WTC11 (cell line): ENCODE data around the gene NALF2. TPM values are rescaled to one million over a fixed set of nuclear protein-coding genes. Genes with fewer than 3 reads are reported as not detected.

Experiments used
- ATAC-seq: fragments of 200-7000 bp; cut with Tn5 transposase; 2 replicates; pipeline ENCODE4 v1.10.0; 2021; ENCODE audit warnings: mild to moderate bottlenecking, moderate library complexity
- CTCF ChIA-PET: fragments of 300-600 bp; sonication (Branson Sonifier 250); formaldehyde crosslinking; loops from one replicate; lab custom pipeline; 2021; ENCODE audit warnings: antibody characterized with exemption; lab: Charles Lee
- POLR2A ChIA-PET: fragments of 350-600 bp; sonication (Branson Sonifier 250); formaldehyde crosslinking; loops from one replicate; lab custom pipeline; 2021; ENCODE audit warnings: antibody characterized with exemption; lab: Charles Lee
- DNase-seq: peaks from one replicate; pipeline ENCODE4 v3.0.0; 2021; ENCODE audit warnings: low spot score
- H3K27ac Mint-ChIP-seq: 2 replicates; pipeline ENCODE4 v1.8.0; 2021; ENCODE audit warnings: mixed read lengths
- H3K27me3 Mint-ChIP-seq: 2 replicates; pipeline ENCODE4 v1.8.0; 2021; ENCODE audit warnings: low read depth, mild to moderate bottlenecking, moderate library complexity, mixed read lengths
- H3K36me3 Mint-ChIP-seq: 2 replicates; pipeline ENCODE4 v1.8.0; 2021; ENCODE audit warnings: mixed read lengths
- H3K4me1 Mint-ChIP-seq: 2 replicates; pipeline ENCODE4 v1.8.0; 2022; ENCODE audit warnings: mixed read lengths
- H3K4me3 Mint-ChIP-seq: 2 replicates; pipeline ENCODE4 v1.8.0; 2021; ENCODE audit warnings: mild to moderate bottlenecking, moderate library complexity, mixed read lengths
- H3K9me3 Mint-ChIP-seq: 2 replicates; pipeline ENCODE4 v1.8.0; 2021; ENCODE audit warnings: mixed read lengths
- ATF1 ChIP-seq: sonication (generic); formaldehyde crosslinking; IDR thresholded peaks from 2 replicates; pipeline ENCODE4 v1.8.1; 2023; ENCODE audit warnings: mild to moderate bottlenecking, moderate library complexity, missing genetic modification reagents
- ELF4 ChIP-seq: sonication (generic); formaldehyde crosslinking; IDR thresholded peaks from 2 replicates; pipeline ENCODE4 v1.8.1; 2022; ENCODE audit warnings: low read depth, mild to moderate bottlenecking, moderate library complexity, missing genetic modification reagents
- EMX1 ChIP-seq: fragments of 250-450 bp; sonication (Bioruptor Pico); IDR thresholded peaks from 2 replicates; pipeline ENCODE4 v1.8.0; 2021; ENCODE audit warnings: mild to moderate bottlenecking
- ETV6 ChIP-seq: sonication (generic); formaldehyde crosslinking; IDR thresholded peaks from 2 replicates; pipeline ENCODE4 v1.8.1; 2022; ENCODE audit warnings: mild to moderate bottlenecking, missing genetic modification reagents
- FOXK1 ChIP-seq: sonication (generic); formaldehyde crosslinking; IDR thresholded peaks from 2 replicates; pipeline ENCODE4 v1.8.0; 2022; ENCODE audit warnings: mild to moderate bottlenecking, moderate library complexity, missing genetic modification reagents
- KAT7 ChIP-seq: sonication (generic); formaldehyde crosslinking; IDR thresholded peaks from 2 replicates; pipeline ENCODE4 v1.8.1; 2023; ENCODE audit warnings: missing genetic modification reagents, mild to moderate bottlenecking, borderline replicate concordance
- MYBL2 ChIP-seq: sonication (generic); formaldehyde crosslinking; IDR thresholded peaks from 2 replicates; pipeline ENCODE4 v1.8.1; 2023; ENCODE audit warnings: mild to moderate bottlenecking, moderate library complexity, missing genetic modification reagents
- NFATC4 ChIP-seq: fragments of 250-450 bp; sonication (Bioruptor Pico); IDR thresholded peaks from 2 replicates; pipeline ENCODE4 v1.9.0; 2021; ENCODE audit warnings: mild to moderate bottlenecking
- SMAD4 ChIP-seq: sonication (generic); formaldehyde crosslinking; IDR thresholded peaks from 2 replicates; pipeline ENCODE4 v1.8.0; 2022; ENCODE audit warnings: mild to moderate bottlenecking, missing genetic modification reagents
- TCF7 ChIP-seq: sonication (generic); formaldehyde crosslinking; IDR thresholded peaks from 2 replicates; pipeline ENCODE4 v1.8.0; 2022; ENCODE audit warnings: mild to moderate bottlenecking, low read depth, missing genetic modification reagents, moderate library complexity
- ZBTB21 ChIP-seq: sonication (generic); formaldehyde crosslinking; IDR thresholded peaks from 2 replicates; pipeline ENCODE4 v1.8.1; 2023; ENCODE audit warnings: mild to moderate bottlenecking, missing genetic modification reagents, borderline replicate concordance
- ZNF423 ChIP-seq: fragments of 250-450 bp; sonication (Bioruptor Pico); IDR thresholded peaks from 2 replicates; pipeline ENCODE4 v2.1.2; 2022; ENCODE audit warnings: mild to moderate bottlenecking, moderate library complexity
- total RNA-seq: library from RNA; stranded (reverse); gene quantifications from 3 replicates; pipeline ENCODE4 v1.2.3, GENCODE V29; 2021
- TF ChIP-seq, protein P1 (sequence below): sonication (generic); formaldehyde crosslinking; IDR thresholded peaks from 2 replicates; pipeline ENCODE4 v1.8.0; 2022; ENCODE audit warnings: mild to moderate bottlenecking, missing genetic modification reagents
- TF ChIP-seq, protein P2 (sequence below): sonication (generic); formaldehyde crosslinking; IDR thresholded peaks from 2 replicates; pipeline ENCODE4 v1.8.1; 2023; ENCODE audit warnings: mild to moderate bottlenecking, missing genetic modification reagents, moderate library complexity
- TF ChIP-seq, protein P3 (sequence below): fragments of 250-450 bp; sonication (Bioruptor Pico); IDR thresholded peaks from 2 replicates; pipeline ENCODE4 v2.1.2; 2022; ENCODE audit warnings: mild to moderate bottlenecking, moderate library complexity
- TF ChIP-seq, protein P4 (sequence below): sonication (generic); formaldehyde crosslinking; IDR thresholded peaks from 2 replicates; pipeline ENCODE4 v1.8.0; 2022; ENCODE audit warnings: mild to moderate bottlenecking, missing genetic modification reagents
- TF ChIP-seq, protein P5 (sequence below): sonication (generic); formaldehyde crosslinking; conservative IDR thresholded peaks from 2 replicates; pipeline ENCODE4 v1.8.1; 2022; ENCODE audit warnings: mild to moderate bottlenecking, missing genetic modification reagents
- TF ChIP-seq, protein P6 (sequence below): sonication (generic); formaldehyde crosslinking; IDR thresholded peaks from 2 replicates; pipeline ENCODE4 v1.8.1; 2022; ENCODE audit warnings: low read depth, mild to moderate bottlenecking, moderate library complexity, missing genetic modification reagents, borderline replicate concordance
- TF ChIP-seq, protein P7 (sequence below): sonication (generic); formaldehyde crosslinking; IDR thresholded peaks from 2 replicates; pipeline ENCODE4 v1.8.0; 2023; ENCODE audit warnings: mild to moderate bottlenecking, missing genetic modification reagents

NALF2 gene
- total RNA-seq, 1 experiment from 2014 or later = 14.0 TPM

DNA sequence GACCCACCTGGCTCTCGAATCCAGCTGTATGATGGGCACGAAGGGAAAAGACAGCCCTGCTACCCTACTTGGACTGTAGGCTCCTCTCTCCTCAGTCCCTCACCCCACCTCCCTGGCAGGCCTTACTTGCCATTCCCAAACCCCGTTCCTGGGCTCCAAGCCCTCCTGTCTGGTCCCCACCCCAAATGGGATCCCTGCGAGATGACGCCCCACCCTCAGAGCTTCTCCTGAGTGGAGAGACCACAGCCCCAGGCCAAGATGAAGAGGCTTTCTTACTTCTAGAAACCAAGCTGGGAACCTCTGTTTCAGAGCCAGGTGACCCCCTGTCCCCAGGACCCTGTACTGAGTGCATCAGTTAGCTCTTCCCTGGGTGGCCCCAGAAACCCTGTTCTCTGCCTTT lies 4.5 kb downstream of the NALF2 start:
- no peak for ATAC-seq
- Mint-ChIP-seq H3K36me3 (peaks cover 2% of the 10 kb centered on the region), H3K27ac (no peak overlapping the region), H3K4me3 (no peak overlapping the region), H3K9me3 (no peaks in the 10 kb centered on the region), H3K27me3 (peaks cover 8% of the 10 kb centered on the region), H3K4me1 (peaks cover 20% of the 10 kb centered on the region)
- no peak for TF ChIP-seq ATF1
- no peak for TF ChIP-seq ETV6 (CRISPR knock-in tag)
- no peak for TF ChIP-seq TCF7 (CRISPR knock-in tag)
- TF ChIP-seq NFATC4 (CRISPR knock-in tag) = no peak
- DNase-seq = no peak
- ChIA-PET CTCF (no interaction called here), POLR2A (no interaction called here)

DNA sequence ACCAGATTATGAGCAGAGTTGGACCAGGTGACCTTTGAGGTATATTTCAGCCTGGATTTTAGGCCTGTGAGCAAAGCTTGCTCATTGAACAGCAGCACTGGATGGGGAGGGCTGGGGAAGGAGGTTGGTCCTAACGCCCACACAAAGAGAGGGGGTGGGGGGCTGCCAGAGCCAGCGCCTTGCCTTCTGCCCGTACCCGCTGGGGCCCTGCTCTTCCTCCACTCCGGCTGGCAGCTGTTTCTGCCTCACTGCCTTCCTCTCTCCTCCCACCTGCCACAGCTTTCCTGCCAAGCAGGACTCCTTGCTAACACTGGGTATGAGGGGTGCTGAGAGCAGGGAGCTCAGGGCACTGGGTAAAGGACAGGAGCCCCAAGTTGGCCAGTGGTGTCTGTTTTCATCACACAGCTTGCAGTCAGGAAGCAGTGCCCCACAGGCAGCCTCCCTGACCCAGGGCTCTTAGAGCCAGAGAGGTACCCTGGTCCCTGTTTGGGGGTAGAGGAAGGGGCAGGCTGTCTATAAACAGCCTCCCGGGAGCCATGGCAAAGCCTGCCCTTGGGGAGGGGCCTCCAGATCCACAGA lies 6.1 kb downstream of the NALF2 start:
- CTCF ChIA-PET = no interaction called here
- POLR2A ChIA-PET = no interaction called here
- Mint-ChIP-seq H3K9me3 (no peaks in the 10 kb centered on the region), H3K27me3 (peaks cover 8% of the 10 kb centered on the region), H3K36me3 (peaks cover 2% of the 10 kb centered on the region), H3K4me3 (no peak overlapping the region), H3K27ac (no peak overlapping the region), H3K4me1 (peaks cover 20% of the 10 kb centered on the region)
- DNase-seq (no peak), ATAC-seq (no peak)
- TF ChIP-seq, protein P1, sequence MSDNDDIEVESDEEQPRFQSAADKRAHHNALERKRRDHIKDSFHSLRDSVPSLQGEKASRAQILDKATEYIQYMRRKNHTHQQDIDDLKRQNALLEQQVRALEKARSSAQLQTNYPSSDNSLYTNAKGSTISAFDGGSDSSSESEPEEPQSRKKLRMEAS (CRISPR knock-in tag) = no peak
- TF ChIP-seq EMX1 (CRISPR knock-in tag) = no peak
- TF ChIP-seq, protein P2, sequence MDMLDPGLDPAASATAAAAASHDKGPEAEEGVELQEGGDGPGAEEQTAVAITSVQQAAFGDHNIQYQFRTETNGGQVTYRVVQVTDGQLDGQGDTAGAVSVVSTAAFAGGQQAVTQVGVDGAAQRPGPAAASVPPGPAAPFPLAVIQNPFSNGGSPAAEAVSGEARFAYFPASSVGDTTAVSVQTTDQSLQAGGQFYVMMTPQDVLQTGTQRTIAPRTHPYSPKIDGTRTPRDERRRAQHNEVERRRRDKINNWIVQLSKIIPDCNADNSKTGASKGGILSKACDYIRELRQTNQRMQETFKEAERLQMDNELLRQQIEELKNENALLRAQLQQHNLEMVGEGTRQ (CRISPR knock-in tag) = no peak
- TF ChIP-seq, protein P3, sequence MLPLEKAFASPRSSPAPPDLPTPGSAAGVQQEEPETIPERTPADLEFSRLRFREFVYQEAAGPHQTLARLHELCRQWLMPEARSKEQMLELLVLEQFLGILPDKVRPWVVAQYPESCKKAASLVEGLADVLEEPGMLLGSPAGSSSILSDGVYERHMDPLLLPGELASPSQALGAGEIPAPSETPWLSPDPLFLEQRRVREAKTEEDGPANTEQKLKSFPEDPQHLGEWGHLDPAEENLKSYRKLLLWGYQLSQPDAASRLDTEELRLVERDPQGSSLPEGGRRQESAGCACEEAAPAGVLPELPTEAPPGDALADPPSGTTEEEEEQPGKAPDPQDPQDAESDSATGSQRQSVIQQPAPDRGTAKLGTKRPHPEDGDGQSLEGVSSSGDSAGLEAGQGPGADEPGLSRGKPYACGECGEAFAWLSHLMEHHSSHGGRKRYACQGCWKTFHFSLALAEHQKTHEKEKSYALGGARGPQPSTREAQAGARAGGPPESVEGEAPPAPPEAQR (CRISPR knock-in tag) = no peak

DNA sequence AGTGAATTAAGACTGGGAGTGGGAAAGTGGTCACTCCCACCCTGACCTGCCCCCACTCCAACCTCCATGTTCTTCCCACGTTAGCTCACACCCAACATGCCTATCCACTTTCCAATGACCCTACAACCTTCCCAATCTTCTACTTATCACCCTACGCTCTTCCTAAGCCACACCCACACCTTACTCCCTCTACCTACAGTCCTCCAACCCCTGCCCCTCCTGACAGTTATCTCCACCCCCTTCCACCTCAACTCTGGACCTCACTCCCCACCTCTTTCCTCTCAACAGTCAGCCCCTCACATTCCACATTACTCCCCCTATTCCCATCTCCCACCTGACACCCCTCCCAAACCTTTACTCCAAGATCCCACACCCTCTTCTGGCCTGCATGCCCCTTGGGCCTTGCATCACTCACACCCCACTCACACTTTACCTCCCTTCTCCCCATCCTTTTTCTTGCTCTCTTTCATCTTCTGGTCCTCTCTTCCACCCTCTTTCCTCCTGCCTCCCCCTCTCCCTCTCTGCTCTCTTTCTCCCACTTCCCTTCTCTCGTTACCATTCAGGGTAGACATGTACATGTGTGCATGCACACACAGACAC lies 6.9 kb downstream of the NALF2 start:
- ATAC-seq (no peak), DNase-seq (no peak)
- TF ChIP-seq, protein P4, sequence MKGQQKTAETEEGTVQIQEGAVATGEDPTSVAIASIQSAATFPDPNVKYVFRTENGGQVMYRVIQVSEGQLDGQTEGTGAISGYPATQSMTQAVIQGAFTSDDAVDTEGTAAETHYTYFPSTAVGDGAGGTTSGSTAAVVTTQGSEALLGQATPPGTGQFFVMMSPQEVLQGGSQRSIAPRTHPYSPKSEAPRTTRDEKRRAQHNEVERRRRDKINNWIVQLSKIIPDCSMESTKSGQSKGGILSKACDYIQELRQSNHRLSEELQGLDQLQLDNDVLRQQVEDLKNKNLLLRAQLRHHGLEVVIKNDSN (CRISPR knock-in tag) = no peak
- TF ChIP-seq, protein P5, sequence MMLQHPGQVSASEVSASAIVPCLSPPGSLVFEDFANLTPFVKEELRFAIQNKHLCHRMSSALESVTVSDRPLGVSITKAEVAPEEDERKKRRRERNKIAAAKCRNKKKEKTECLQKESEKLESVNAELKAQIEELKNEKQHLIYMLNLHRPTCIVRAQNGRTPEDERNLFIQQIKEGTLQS (CRISPR knock-in tag) = no peak
- TF ChIP-seq ZNF423 (CRISPR knock-in tag) = no peak
- Mint-ChIP-seq H3K27me3 (peaks cover 4% of the 10 kb centered on the region; the same call in 1 of the 2 replicates), H3K36me3 (peaks cover 2% of the 10 kb centered on the region), H3K9me3 (no peaks in the 10 kb centered on the region), H3K4me3 (no peak overlapping the region), H3K4me1 (peaks cover 20% of the 10 kb centered on the region), H3K27ac (no peak overlapping the region)
- ChIA-PET POLR2A (no interaction called here), CTCF (no interaction called here)

DNA sequence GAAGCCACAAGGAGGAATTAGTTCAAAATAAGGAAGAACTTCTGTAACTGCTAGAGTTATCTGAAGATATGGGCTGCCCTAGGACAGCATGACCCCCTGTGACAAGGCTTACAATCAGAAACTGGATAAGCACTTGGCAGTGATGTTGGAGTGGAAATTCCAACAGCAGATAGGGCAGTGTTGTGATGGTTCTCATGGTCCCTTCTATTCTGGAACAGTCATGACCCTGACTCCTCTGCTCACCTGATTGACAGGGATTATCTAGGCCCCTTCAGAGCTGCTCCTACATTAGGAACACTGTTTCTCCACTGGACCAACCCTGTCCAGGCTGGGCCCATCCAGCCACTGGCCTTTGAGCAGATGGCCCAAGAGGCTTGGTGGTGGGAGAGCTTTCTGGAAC lies 17.9 kb downstream of the NALF2 start:
- Mint-ChIP-seq H3K27me3 (no peaks in the 10 kb centered on the region), H3K36me3 (no peaks in the 10 kb centered on the region), H3K4me1 (peaks cover 8% of the 10 kb centered on the region)
- ChIA-PET POLR2A (no interaction called here), CTCF (no interaction called here)
- DNase-seq = no peak
- TF ChIP-seq, protein P6, sequence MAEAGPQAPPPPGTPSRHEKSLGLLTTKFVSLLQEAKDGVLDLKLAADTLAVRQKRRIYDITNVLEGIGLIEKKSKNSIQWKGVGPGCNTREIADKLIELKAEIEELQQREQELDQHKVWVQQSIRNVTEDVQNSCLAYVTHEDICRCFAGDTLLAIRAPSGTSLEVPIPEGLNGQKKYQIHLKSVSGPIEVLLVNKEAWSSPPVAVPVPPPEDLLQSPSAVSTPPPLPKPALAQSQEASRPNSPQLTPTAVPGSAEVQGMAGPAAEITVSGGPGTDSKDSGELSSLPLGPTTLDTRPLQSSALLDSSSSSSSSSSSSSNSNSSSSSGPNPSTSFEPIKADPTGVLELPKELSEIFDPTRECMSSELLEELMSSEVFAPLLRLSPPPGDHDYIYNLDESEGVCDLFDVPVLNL (CRISPR knock-in tag) = no peak
- TF ChIP-seq ZNF423 (CRISPR knock-in tag) = no peak
- no peak for TF ChIP-seq MYBL2 (CRISPR knock-in tag)
- TF ChIP-seq, protein P7, sequence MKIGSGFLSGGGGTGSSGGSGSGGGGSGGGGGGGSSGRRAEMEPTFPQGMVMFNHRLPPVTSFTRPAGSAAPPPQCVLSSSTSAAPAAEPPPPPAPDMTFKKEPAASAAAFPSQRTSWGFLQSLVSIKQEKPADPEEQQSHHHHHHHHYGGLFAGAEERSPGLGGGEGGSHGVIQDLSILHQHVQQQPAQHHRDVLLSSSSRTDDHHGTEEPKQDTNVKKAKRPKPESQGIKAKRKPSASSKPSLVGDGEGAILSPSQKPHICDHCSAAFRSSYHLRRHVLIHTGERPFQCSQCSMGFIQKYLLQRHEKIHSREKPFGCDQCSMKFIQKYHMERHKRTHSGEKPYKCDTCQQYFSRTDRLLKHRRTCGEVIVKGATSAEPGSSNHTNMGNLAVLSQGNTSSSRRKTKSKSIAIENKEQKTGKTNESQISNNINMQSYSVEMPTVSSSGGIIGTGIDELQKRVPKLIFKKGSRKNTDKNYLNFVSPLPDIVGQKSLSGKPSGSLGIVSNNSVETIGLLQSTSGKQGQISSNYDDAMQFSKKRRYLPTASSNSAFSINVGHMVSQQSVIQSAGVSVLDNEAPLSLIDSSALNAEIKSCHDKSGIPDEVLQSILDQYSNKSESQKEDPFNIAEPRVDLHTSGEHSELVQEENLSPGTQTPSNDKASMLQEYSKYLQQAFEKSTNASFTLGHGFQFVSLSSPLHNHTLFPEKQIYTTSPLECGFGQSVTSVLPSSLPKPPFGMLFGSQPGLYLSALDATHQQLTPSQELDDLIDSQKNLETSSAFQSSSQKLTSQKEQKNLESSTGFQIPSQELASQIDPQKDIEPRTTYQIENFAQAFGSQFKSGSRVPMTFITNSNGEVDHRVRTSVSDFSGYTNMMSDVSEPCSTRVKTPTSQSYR (CRISPR knock-in tag) = no peak
- no peak for TF ChIP-seq FOXK1 (CRISPR knock-in tag)
- TF ChIP-seq ZBTB21 (CRISPR knock-in tag) = no peak
- no peak for TF ChIP-seq KAT7 (CRISPR knock-in tag)
- TF ChIP-seq SMAD4 (CRISPR knock-in tag) = no peak
- TF ChIP-seq ELF4 (CRISPR knock-in tag) = no peak
- TF ChIP-seq, all 79 proteins: peak for 0
- no peak overlapping the region for H3K27ac Mint-ChIP-seq
- ATAC-seq = no peak
- H3K4me3 Mint-ChIP-seq = no peak overlapping the region
- no peaks in the 10 kb centered on the region for H3K9me3 Mint-ChIP-seq
